GM18502 (cell line): ENCODE measurements around the gene EFCC1.

Source experiments
- ATAC-seq: cut with Tn5 transposase; IDR thresholded peaks from one replicate; pipeline ENCODE4 v1.9.1; 2021; ENCODE audit warnings: mild to moderate bottlenecking; ENCODE audit not compliant: unreplicated experiment, poor library complexity

Gene EFCC1

DNA sequence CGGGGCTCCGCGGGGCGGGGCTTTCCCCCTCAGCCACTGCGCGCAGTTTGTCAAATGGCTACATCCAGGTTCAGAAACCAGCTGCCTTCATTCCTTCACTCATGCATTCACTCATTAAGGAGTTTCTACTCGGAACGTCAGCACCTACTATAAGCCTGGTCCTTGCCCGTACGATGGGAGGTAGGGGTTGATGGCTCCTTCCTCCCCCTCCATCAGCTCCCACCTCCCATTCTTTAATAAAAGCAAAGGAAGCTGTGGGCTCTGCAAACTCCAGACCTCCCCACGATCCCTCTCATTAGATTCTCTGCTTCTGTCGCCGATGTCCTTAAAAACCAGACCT is 7.0 kb upstream of the EFCC1 start:
- ATAC-seq = no peak

DNA sequence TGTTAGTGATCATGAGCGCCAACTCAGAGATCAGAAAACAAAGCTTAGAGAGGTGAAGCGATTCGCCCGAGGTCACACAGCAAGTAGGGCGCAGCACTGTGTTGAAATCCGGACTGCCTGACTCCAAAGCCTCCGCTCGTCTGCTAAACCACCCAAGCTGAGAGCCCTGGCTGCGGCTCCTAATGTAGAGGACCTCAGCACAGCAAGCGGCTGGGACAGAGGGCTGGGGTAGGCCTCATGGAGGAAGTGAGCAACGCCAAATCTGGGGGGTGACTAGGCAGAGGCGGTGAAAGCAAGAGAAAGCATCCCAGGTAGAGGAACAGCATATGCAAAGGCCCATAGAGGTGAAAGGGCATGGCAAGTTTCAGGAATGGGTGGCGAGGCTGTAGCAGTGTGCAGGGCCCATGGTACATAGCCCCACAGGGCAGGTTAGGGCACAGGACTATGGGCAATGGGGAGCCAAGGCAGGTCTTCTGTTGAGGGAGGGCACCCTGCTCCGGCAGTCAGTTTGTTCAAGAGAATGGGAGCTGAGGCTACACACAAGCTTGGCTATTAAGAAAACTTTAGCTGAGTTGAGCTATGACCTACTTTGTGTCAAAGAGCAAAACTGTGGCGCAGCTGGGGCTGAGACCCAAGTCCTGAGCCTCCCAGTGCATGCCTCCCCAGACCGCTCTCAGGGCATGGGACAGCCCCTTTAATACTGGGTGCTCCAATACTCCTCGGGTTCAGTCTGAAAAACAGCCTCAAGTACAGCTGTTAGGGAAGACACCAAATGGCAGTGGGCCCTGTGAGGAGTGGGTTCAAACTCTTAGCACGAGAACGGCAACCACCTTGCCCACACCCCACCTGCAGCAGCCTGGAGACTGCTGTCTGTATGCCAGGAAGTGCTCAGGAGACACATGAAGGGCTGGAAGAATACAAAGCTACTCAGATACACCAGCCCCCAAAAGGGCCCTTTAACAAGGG is 6.2 kb upstream of the EFCC1 start:
- ATAC-seq = no peak

DNA sequence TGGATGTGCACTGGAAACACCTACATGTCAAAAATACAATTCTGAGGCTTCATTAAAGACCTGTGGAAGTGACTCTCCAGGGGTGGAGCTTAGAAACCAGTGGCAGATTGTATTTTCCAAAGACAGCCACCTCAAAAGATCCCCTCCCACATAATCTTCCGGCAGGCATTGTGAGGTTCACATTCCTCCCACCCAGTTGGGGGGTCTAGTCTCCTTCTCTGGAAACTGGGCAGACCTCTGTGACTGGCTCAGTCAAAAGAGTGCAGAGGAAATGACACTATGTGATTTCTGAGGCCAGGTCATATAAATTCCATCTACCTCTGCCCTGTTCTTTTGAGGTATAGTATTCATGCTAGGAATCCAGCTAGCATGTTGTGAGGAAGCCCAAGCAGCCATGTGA is 5.4 kb upstream of the EFCC1 start:
- no peak for ATAC-seq

DNA sequence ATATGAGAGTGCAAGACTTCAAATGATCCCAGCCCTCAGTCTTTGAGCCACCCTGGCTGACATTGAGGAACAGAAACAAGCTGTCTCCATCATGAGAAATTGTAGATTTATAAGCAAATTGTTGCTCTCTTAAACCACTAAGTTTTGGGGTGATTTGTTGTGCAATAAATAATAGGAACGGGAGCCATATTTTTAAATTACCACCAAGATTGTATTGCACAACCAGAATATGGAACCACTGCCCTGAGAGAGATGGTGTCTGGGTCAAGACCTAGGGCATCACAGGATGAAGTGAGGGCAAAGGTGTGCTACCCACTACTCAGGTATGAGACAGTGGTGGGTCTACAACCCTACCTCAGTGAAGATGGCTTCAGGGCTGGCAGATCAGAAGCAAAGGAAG is 4.9 kb upstream of the EFCC1 start:
- no peak for ATAC-seq

DNA sequence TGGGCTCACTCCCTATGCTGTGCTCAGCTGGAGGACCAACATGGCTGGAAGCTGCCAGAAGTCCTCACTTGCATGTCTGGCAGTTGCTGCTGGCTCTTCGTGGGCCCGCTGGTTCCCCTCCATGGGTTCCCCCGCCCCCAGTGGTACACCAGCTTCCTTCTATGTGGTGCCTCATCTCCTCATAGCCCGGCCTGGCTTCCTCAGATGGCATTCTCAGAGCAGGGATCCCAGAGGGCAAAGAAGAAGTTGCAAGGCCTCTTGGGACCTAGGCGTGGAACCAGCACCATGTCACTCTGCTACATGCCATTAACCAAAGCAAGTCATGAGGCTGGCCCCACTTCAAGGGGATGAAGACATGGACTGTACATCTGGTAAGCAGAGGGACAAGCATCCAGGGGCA is 4.4 kb upstream of the EFCC1 start:
- ATAC-seq = no peak

DNA sequence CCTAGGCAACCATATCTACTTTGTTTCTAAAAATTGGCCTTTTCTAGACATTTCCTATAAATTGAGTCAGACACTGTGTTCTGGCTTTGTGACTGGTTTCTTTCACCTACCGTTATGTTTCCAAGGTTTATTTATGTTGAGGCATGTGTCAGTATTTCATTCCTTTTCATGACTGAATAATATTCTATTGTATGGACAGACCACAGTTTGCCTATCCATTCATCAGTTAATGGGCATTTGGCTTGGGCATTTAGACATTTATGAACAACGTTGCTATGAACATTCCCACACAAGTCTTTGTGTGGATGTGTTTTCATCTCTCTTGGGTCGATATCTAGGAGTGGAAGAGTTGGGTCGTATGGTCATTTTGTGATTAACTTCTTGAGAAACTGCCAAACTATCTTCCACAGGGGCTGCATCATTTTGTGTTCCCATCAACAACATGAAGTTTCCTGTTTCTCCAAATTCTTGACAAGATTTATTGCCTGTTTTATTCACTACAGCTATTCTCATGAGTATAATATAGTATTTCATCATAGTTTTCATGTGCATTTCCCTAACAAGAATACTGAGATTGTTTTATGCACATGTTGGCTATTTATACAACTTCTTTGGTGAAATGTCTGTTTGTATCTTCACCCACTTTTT is 3.5 kb upstream of the EFCC1 start:
- ATAC-seq = no peak

DNA sequence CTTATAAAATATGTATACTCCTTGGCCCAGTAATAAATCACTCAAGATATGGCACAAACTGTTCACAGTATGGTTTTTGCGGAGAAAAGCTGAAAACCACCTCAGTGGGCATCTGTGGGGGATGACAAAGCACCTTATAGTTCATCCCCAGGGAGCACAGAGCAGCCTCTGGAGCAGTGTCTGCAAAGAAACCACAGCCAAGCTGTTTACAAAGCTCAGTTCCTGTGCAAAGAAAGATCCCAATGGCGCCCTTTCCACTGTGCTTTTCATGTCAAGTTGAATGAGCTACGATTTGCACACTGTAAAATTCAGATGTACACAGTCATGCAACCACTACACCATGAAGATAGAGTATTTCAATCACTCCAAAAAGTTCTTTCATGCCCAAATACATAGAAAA is 2.5 kb upstream of the EFCC1 start:
- ATAC-seq = no peak

DNA sequence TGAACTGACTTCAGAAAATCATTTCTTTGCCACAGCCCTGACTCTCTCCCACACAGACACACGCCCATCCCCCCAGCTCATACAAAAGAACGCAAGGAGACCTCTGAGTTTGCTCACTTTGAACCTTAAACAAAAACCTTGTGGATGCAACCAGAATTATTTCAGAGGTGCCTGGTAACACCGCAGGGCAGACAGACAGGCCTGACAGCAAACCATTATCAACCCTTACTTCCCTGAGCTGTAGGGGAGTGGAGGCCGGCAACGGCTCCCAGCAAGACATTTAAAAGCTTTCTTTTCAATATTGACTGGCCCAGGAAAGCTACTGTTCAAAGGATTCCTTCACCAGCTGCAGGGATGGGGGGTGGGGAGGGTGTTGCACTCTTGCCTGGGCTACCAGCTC is 2.0 kb upstream of the EFCC1 start:
- no peak for ATAC-seq

DNA sequence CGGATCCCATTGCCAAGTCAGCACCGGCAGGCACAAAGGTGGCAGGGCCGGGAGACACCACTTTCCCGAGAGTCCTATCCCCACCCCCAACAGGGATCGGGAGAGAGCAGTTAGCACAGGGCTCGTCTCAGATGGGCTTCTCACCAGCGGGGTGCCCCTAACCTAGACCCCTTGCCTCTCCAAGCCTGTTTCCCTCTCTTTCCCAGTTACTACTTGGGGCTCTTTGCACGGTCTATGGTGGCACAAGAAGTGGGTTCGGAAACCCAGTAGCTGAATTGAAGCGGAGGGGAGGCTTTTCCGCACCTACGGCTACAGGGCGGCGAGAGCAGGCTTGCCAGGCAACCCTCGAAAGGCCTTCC is 383 bp upstream of the EFCC1 start:
- ATAC-seq = no peak

DNA sequence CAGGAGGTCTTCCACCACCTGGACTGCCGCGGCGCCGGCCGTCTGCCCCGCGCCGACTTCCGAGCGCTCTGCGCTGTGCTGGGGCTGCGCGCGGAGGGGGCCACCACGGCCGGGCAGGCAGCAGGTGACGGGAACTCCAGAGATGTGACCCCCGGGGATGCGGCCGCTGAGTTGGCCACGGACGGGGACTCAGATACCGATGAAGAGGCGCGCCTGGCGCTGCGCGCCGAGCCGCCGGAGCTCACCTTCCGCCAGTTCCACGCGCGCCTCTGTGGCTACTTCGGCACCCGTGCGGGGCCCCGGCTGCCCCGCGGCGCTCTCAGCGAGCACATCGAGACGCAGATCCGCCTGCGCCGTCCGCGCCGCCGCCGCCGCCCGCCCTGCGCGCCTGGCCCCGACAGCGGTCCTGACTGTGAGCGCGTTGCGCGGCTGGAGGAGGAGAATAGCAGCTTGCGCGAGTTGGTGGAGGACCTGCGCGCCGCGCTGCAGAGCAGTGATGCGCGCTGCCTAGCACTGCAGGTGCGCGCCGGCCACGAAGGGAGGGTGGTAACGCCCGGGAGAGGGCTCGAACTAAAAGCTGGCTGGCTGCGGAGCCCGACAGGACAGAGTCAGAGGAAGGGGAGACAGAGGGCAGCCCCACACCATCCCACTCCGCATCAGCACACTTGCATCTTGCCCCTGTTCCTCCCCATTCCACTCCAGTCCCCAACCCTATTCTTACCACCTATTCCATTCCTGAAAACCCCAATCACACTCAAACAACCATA is 885 bp downstream of the EFCC1 start:
- no peak for ATAC-seq

DNA sequence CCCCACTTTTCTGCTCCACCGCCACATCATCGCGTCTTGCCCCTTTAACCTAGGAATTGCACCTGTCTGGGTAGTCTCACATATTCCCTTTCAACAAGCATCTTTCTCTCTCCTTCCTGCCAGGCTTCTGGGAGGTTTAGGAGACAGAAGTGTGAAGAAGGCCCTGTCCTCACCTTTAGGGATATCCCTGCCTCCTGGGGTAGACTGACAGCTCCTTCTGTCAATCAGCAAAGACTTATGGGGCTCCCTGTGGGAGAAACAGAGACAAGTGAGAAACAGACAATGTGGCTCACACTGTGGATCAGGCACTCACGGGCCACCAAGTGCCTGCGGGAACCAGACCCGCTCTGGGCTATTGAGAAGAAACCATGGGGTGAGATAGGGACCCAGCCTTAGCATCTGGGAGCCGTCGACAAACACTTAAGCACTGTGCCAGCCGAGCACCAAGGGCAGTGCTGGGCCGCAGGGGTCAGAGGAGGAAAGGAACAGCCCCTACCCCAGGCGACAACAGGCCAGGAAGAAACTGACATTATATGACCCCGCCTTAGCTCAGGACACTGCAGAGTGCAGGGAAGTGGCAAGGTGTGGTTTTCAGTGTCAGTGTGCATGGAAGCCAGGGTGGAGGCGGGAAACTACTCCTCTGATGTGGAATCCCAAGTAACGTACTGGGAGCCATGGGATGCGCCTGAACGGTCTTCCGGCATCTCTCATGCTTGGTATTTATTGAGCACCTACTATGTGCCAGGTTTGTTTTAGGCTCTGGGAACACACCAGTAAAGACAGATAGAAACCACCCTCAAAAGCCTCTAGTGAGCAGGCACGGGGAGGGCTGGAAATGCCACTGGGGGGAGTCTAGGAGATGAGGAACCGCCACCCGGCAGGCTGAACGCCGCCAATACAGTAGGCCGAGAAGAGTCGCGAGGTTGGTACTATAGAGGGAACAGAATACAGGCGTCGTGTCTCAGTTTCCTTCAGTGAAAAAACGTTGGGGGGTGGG is 1.8 kb downstream of the EFCC1 start:
- ATAC-seq = no peak

DNA sequence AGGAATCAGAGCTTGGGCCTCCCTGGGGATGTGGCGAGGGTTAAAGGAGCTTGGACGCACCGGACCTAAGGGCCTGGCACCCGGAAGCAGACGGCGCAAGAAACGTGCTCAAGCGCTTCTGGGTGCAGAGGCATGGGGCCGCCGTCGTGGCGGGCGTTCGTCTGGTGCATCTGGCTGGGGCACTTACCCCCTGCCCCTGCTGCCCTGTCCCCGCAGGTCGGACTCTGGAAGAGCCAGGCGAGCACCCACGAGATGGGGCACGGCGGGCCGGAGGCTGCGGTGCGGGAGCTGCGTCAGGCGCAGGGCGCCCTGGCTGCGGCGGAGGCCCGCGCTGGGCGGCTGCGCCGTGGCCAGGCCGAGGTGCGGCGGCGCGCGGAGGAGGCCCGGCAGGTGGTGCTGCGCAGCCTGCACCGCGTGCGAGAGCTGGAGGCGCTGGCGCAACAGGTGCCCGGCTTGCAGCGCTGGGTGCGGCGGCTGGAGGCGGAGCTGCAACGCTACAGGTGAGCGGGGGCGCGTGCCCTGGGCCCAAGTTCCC is 2.5 kb downstream of the EFCC1 start:
- no peak for ATAC-seq

DNA sequence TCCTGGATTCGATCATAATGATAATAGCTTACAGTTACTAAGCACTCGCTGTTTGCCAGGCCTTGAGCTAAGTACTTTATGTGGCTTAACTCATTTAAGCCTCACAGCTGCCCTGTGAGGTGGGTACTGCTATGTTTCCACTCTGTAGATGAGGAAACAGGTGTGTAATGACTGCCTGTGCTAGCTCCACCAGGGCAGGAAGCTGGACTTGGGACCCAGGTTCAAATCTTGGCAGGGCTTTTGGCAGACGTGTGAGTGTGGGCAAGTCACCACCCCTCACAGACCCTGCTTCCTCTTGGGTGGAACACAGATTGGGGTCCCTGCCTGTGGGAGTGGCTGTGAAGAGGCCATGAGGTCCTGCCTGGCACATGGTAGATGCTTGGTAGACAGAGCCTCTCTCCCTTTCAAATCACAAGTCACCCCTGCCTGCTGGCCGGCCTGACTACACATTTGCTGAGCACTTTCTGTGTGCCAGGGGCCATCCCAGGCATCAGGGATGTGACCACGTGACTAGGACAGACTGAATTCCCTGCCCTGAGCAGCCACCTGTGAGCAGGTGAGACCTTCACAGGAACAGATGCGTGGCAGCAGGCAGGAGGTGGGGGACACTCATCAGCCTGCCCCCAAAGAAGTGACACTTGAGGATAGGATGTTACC is 3.7 kb downstream of the EFCC1 start:
- no peak for ATAC-seq

DNA sequence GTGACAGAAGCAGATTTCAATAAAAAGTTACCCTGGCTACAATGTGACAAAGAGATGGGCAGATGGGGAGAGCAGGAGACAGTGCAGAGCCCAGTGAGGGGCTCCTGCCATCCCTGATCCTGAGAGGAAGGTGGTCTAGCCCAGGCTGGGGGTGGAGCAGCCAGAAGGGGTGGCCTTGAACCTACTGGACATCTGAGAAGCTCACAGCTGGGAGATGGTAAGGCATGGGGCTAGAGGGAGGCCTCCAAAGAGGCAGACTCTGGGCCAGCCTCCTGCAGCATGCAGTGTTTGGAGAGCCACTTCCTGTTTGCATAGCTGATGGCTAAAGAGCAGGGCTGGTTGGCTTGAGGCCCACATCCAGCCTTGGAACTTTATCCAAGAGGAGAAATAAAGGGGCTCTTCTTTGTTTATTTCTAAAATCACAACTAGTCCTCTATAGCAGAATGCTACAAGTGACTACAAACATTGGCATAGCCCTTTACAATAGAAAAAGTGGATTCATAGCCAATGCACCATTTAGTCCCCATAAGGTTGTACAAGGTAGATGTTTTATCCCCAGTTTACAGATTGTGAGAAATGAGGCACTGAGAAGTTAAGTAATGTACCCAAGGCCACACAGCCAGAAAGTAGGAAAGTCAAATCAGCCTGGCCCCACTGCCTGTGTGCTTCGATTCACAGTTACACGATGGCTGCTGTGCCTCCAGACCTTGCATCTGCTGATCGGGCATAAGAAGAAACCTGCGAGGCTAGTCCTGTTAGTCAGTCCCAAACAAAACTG is 4.6 kb downstream of the EFCC1 start:
- ATAC-seq = no peak

DNA sequence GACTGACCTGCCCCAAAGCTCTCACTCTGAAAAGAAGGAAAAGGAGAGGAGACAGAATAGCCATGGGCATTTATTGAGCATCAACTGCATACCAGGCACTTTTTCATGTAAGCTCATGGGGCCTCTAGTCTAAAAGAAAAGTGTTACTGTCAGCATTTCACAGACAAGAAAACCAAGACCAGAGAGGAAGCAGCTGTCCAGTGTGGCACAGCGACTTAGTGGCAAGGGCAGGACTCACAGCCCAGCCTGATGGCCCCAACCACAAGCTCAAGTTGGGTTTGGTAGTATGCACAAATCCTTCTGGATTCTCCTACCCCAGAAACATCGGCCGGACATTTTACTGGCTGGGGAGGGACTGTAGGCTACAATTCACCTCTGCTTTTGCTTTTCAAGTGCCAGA is 5.8 kb downstream of the EFCC1 start:
- no peak for ATAC-seq

DNA sequence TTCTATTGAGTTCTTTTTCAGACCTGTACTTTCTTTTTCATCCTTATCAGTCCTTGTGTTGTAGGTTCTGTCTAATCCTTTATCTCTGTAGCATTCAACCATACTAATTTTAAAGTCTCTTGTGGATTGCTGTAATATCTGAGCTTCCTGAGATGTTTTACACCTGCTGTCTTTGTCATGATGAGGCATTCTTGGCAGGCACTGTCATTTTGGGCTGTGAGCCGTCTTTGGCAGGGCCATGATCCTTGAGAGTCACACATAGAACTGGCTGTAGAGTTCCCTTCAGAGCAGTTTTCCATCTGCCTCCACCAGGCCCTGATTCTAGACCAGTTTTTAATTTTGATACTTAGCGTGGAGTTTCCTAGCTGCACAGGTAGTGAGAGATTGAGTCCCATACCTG is 6.7 kb downstream of the EFCC1 start:
- ATAC-seq = no peak

DNA sequence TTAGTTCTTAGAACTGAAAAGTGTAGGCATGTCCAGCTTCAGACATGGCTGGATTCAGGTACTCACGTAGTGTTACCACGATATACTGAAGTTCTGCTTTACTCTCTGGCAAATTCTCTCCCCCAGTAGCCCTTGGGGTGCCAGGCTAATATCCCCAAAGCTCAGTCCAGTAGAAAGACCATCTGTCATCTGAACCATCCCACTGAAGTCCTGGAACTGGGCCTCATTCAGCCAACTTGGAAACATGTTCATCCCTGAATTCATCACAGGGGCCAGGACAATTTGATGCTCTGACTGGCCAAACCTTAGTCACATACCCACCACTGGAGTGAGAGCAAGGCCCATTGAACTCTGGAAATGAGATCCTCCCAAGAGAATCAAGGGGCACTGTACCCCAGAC is 8.2 kb downstream of the EFCC1 start:
- ATAC-seq = no peak

DNA sequence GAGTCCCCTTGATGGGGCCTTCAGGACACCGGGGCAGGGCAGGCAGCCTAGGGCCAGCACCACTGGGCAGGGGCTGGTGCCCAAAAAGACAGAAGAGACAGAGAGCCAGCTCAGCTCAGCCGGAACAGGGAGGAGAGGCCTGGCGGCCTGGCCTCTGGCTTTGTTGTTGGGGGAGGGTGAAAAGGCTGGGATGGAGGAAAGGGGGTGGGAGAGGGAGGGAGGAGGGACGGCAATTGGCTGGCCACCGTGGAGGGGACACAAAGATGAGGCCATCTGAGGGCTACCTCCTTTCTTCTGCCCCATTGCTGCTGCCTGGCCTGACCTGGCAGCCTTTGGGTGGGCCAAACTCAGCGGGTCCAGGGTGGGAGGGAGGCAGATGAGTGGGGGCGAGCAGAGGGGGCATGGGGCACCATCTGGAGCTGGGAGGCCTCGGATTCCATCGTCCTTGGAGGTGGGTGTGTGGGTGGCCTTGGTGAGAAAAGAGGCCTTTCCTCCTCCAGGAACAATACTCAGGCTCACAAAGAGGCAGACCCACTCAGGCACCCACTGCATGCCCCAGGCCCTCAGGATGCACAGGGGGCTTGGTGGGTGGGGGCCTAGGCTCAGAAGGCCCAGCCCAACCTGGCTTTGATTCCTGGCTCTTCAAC is 9.3 kb downstream of the EFCC1 start:
- ATAC-seq = no peak
